HG03135 (cell line): ENCODE measurements around the gene PTGR2.
"Not testable (repeated sequence)": the region's sequence is repeated elsewhere in the genome, so short reads cannot be mapped to it uniquely, and the experiment has no call there.

Experiments used
- ATAC-seq: cut with Tn5 transposase; IDR thresholded peaks from one replicate; pipeline ENCODE4 v1.9.1; 2021; ENCODE audit warnings: mild to moderate bottlenecking, moderate library complexity; ENCODE audit not compliant: unreplicated experiment

PTGR2 gene

GRCh38 chr14:73884438-73885190 is 33.0 kb downstream of the PTGR2 start:
- ATAC-seq: no peak

GRCh38 chr14:73886449-73887317 is 35.1 kb downstream of the PTGR2 start, which contains the start of gene ZNF410:
Gene ZNF410, plus strand, starts transcription at chr14:73886859. Its CDS starts 5,317 bp downstream, at chr14:73892176.
- peak; percentile 92 for ATAC-seq

GRCh38 chr14:73887318-73887616 is 35.6 kb downstream of the PTGR2 start:
- ATAC-seq: no peak

GRCh38 chr14:73887694-73888459 is 36.2 kb downstream of the PTGR2 start:
- ATAC-seq: no peak

GRCh38 chr14:73888460-73888725 is 36.8 kb downstream of the PTGR2 start:
- ATAC-seq: no peak

- no peak for ATAC-seq
These were observed 37.3 kb downstream of the PTGR2 start for GRCh38 chr14:73888971-73889370.

- ATAC-seq: no peak
These were observed 37.7 kb downstream of the PTGR2 start for GRCh38 chr14:73889376-73889775.

- ATAC-seq: not testable (repeated sequence)
These were observed 42.6 kb downstream of the PTGR2 start for GRCh38 chr14:73894180-73894687.

GRCh38 chr14:73895939-73896338 is 44.3 kb downstream of the PTGR2 start:
- no peak for ATAC-seq

GRCh38 chr14:73896521-73896920 is 44.9 kb downstream of the PTGR2 start:
- no peak for ATAC-seq

GRCh38 chr14:73903028-73903427 is 51.4 kb downstream of the PTGR2 start:
- ATAC-seq: no peak

- no peak for ATAC-seq
These were observed 58.0 kb downstream of the PTGR2 start for GRCh38 chr14:73909681-73910080.

GRCh38 chr14:73913256-73913655 is 61.6 kb downstream of the PTGR2 start:
- no peak for ATAC-seq

GRCh38 chr14:73916324-73916723 is 64.7 kb downstream of the PTGR2 start:
- no peak for ATAC-seq

- not testable (repeated sequence) for ATAC-seq
These were observed 67.8 kb downstream of the PTGR2 start for GRCh38 chr14:73919457-73919856.

- ATAC-seq: no peak
These were observed 72.7 kb downstream of the PTGR2 start for GRCh38 chr14:73924337-73924736.
